ENCODE data around the gene DLG5. TPM values are rescaled to one million over a fixed set of nuclear protein-coding genes. Genes with fewer than 3 reads are reported as not detected.

DLG5 gene
- total RNA-seq, 1 donor from 2014 or later: 34.6 TPM

- no peak for DNase-seq
Observed at GRCh38 chr10:77819210-77820112, 107.1 kb downstream of the DLG5 start.

DNA sequence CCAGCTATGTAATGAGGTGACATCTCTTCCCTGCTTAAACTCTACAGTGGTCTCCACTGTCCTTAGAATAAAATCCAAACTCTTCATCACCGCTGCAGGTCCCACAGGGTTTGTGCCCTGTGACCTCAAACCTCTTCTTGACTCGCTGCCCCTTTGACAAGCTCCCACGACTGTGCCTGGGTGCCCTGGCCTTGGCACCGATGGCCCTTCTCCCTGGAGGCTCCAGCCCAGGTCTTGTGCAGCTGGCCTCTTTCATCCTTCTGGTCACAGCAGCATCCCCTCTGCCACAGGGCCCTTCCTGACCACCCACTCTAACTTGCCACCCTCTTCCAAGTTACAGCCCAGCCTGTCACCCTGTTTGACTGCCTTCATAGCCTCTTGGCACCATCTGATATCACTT is 108.2 kb downstream of the DLG5 start:
- no peak for DNase-seq

- DNase-seq: no peak
Observed at GRCh38 chr10:77817541-77817940, 109.0 kb downstream of the DLG5 start.

DNA sequence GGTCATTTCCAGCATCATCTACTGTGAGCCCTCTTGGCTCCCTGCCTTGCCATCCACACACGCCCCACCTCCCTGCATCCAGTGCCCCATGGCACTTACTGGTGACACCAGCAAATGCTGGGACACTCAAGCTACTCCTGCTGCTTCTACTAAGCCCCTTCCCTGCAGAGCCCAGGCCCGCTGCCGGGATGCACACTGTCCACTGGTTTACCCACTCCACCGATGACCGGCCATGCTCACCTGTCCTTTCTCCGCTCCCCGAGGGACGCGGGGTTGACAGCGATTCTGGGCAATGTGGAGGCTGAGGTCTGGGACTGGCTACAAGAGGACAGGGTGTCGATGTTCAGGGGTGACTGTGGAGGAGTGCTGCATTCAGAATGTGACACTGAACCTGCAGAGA is 110.2 kb downstream of the DLG5 start:
- DNase-seq: no peak

GRCh38 chr10:77812741-77813140 is 113.8 kb downstream of the DLG5 start:
- no peak for DNase-seq

- no peak for DNase-seq
Observed at GRCh38 chr10:77811831-77812430, 114.6 kb downstream of the DLG5 start.

GRCh38 chr10:77810446-77811335 is 115.9 kb downstream of the DLG5 start:
- no peak for DNase-seq

GRCh38 chr10:77809336-77809735 is 117.2 kb downstream of the DLG5 start:
- no peak for DNase-seq

DNA sequence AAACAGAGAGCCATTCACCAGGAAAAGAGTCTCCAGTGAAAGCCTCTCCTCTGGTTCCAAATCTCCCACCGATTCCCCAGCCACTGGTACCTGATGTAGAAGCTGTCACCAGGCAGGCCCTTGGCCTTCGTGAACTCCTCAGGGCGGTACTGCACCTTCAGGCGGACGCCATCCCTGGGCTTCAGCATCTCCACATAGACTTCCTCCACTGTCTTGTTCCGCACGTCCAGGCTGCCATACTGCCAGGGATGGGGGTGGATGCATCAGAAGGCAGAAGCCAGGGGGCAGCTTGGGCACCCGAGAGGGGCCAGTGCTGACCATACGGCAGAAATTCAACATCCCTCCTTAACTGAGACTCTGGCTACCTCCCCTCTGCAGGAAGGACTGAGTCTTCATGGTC is 118.8 kb downstream of the DLG5 start:
- DNase-seq: no peak

DNA sequence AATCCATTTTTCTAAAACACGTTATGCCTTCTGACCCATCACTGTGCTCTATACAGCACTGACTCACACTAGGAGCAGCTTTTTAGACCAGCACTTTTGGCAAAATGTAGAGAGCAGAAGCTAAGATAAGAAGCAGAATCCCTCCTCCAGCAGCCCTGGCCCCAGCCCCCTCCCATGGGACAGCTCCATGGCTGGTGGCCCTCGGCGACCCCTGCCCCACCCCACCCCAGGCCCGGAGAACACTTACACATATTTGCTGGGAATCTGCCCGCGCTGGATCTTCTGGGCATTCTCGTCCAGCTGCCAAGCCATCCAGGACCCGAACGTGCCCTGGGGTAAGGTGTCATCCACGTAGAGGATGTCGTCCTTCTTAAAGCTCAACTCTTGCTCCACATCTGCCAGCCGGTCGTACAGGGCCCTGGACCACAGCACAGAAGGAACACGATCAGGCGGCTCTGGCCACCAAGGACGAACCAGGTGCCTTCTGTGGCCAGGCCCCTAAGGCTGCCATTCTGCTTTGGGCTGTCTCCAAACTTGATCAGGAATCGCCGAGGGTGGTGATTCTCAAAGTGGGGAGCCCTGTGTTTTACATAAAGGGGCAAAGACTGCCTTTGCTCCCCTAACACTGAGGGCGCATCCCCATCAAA is 119.9 kb downstream of the DLG5 start:
- DNase-seq: no peak

DNA sequence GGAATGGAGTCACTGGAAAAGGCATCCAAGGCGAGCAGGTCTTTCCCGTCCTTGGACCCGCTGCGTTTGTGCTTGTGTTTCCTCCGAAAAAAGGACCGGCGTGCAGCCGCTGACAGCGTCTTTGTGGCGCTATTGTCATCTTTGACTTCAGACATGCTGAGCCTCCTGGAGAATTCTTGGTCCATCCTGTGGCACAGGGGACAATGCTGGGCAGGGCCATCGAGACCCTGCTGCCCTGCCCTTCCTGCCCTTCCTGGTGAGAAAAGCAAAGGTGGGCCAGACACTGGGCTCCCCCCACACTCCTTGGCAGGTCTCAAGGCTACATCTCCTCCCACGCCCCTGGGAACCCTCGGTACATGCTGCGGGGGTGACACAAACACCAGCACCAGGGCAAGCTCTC is 120.9 kb downstream of the DLG5 start:
- no peak for DNase-seq

DNA sequence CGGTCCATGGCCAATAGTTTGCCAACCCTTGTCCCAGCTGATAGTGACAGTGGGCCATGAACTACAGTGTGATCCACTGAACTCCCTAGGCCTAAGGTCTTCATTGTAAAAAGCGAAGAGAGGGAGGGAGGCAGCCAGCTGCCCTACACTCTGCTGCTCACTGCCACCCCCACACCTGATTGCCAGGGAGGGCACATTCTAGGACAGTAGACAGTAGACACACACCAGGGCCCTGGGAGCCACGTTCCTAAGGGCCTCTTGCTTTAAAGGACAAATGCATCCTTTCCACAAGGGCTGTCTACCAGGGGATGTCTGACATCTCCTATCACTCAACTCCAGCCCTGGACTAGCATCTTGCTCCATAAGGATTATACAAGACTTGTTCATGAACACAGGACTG is 122.2 kb downstream of the DLG5 start:
- DNase-seq: no peak

GRCh38 chr10:77801474-77802161 is 124.9 kb downstream of the DLG5 start:
- DNase-seq: no peak

- no peak for DNase-seq
Observed at GRCh38 chr10:77800738-77801266, 125.8 kb downstream of the DLG5 start.

DNA sequence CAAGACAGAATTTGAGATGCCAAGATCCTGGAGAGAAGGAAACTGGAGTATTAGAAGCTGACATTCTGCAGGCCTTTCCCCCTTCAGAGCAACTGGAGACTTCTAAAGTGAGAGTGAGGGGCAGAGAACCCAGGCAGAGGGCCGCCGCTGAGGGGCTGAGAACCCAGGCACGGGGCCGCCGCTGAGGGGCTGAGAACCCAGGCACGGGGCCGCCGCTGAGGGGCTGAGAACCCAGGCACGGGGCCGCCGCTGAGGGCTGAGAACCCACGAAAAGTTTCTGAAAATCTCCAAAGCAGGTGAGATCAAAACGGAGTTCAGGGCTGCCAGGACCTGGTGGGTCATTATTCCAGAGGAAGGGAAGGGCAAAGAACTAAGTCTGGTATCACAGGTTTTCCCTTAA is 126.2 kb downstream of the DLG5 start:
- no peak for DNase-seq

- DNase-seq: no peak
Observed at GRCh38 chr10:77799352-77799751, 127.2 kb downstream of the DLG5 start.

DNA sequence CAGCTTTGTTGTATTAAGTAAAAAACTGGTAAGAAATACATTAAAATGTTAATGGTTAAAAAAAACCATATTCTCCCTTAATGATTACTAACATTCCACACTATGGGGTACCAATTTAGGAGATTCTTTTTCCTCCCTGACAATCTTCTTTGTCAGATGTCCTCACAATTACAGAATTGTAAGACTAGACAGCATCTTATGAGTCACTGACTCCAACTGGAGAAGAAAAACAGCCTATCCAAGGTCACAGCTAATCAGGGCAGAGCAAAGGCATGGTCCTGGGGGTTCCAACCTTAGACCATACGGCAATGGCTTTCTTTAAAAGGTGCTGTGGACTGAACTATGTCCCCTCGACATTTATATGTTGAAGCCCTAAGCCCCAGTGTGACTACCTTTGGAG is 127.6 kb downstream of the DLG5 start:
- DNase-seq: no peak

GRCh38 chr10:77796311-77796915 is 130.1 kb downstream of the DLG5 start:
- DNase-seq: no peak

DNA sequence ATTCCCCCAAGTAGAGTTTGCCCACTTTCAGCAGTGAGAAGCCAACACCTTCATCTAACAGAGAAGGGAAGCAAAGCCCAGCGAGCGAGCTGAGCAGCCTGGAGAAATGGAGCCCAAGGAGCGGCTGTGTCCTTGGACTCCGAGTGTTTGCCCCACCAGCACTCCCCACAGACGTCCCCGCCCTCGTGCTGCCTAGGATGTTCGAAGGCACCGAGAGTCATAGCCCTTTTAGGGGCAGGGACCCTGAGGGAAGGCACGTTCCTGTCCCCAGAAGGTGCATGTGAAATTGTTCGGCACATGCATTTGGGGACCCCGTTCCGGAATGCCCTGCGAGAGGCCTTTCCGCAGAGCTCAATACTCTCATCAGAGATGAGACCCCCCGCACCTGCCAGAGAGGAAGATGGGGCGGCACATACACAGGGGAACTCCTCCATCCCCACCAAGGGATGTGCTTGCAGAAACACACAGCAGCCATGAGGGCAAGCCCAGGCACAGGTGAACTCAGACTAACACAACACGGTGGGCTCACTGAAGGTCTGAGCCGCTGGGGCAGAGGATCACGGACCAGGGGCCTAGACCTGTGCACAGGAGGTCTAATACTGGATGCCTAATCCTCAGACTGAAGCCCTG is 131.0 kb downstream of the DLG5 start:
- no peak for DNase-seq
